ENCODE measurements around the gene ACO2.

ACO2 gene

GRCh38 chr22:41491374-41492100 is 22.6 kb downstream of the ACO2 start:
- DNase-seq: no peak

- no peak for DNase-seq
Measured at GRCh38 chr22:41498303-41498835, 29.5 kb downstream of the ACO2 start.

GRCh38 chr22:41499624-41500280 is 30.8 kb downstream of the ACO2 start:
- DNase-seq: no peak

- DNase-seq: no peak
Measured at GRCh38 chr22:41500303-41500702, 31.4 kb downstream of the ACO2 start.

- DNase-seq: peak; percentile 19
Measured at GRCh38 chr22:41501209-41501608, 32.3 kb downstream of the ACO2 start.

- DNase-seq: no peak
Measured at GRCh38 chr22:41504397-41504796, 35.5 kb downstream of the ACO2 start.

- DNase-seq: no peak
Measured at GRCh38 chr22:41504816-41505215, 35.9 kb downstream of the ACO2 start.

- DNase-seq: no peak
Measured at GRCh38 chr22:41505511-41506220, 36.7 kb downstream of the ACO2 start.

- DNase-seq: no peak
Measured at GRCh38 chr22:41507330-41508063, 38.6 kb downstream of the ACO2 start.

GRCh38 chr22:41508770-41509170 is 39.9 kb downstream of the ACO2 start:
- DNase-seq: no peak

GRCh38 chr22:41511521-41511968 is 42.6 kb downstream of the ACO2 start:
- no peak for DNase-seq

- DNase-seq: no peak
Measured at GRCh38 chr22:41512421-41513194, 43.7 kb downstream of the ACO2 start.

- no peak for DNase-seq
Measured at GRCh38 chr22:41513391-41513790, 44.5 kb downstream of the ACO2 start.

- DNase-seq: no peak
Measured at GRCh38 chr22:41516462-41516861, 47.5 kb downstream of the ACO2 start.

GRCh38 chr22:41517172-41518047 is 48.5 kb downstream of the ACO2 start:
- DNase-seq: peak; percentile 56

- no peak for DNase-seq
Measured at GRCh38 chr22:41518048-41518347, 49.1 kb downstream of the ACO2 start.

- no peak for DNase-seq
Measured at GRCh38 chr22:41521126-41521525, 52.2 kb downstream of the ACO2 start.

GRCh38 chr22:41522813-41523212 is 53.9 kb downstream of the ACO2 start:
- DNase-seq: no peak

- no peak for DNase-seq
Measured at GRCh38 chr22:41523464-41524221, 54.7 kb downstream of the ACO2 start.

- DNase-seq: no peak
Measured at GRCh38 chr22:41524251-41524661, 55.3 kb downstream of the ACO2 start.

Measured in stimulated activated CD4-positive, alpha-beta T cell treated with anti-CD3 and anti-CD28 coated beads, Interleukin-15, amount 100 ng/mL, for 24 hours (primary cell).